Coronary artery (tissue), 2 donors: Measurements from ENCODE around the gene RPL15.

Experiments
- DNase-seq: peaks from one replicate; pipeline ENCODE4 v3.0.0-alpha.2; 2017; ENCODE audit warnings: low spot score
- H3K27ac ChIP-seq, 2 donors: fragments of 200-600 bp; sonication (generic); one replicate each; pipeline ENCODE4 v1.5.1; 2016 to 2019
- H3K4me3 ChIP-seq: fragments of 200-600 bp; sonication (generic); 2 replicates; pipeline ENCODE4 v1.5.1; 2016; ENCODE audit warnings: mild to moderate bottlenecking, moderate library complexity
- TF ChIP-seq, protein P1 (sequence below): fragments of 200-600 bp; sonication (generic); IDR thresholded peaks from one replicate; pipeline ENCODE4 v1.5.1; 2019; ENCODE audit warnings: antibody characterized with exemption

Gene RPL15

DNA sequence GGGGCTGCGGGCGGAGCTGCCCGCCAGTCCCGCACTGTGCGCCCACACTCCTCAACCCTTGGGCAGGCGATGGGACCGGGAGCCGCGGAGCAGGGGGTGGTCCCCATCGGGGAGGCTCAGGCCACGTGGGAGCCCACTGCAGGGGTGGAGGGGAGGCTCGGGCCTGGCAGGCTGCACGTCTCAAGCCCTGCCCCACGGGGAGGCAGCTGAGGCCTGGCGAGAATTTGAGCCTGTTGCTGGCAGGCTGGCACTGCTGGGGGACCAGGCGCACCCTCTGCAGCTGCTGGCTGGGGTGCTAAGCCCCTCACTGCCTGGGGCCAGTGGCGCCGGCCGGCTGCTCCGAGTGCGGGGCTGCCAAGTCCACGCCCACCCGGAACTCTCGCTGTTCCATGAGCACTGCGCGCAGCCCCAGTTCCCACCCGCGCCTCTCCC is 34.4 kb upstream of the RPL15 start:
- no peak overlapping the region for H3K27ac ChIP-seq
- no peak for DNase-seq
- H3K4me3 ChIP-seq: no peak overlapping the region
- TF ChIP-seq, protein P1, sequence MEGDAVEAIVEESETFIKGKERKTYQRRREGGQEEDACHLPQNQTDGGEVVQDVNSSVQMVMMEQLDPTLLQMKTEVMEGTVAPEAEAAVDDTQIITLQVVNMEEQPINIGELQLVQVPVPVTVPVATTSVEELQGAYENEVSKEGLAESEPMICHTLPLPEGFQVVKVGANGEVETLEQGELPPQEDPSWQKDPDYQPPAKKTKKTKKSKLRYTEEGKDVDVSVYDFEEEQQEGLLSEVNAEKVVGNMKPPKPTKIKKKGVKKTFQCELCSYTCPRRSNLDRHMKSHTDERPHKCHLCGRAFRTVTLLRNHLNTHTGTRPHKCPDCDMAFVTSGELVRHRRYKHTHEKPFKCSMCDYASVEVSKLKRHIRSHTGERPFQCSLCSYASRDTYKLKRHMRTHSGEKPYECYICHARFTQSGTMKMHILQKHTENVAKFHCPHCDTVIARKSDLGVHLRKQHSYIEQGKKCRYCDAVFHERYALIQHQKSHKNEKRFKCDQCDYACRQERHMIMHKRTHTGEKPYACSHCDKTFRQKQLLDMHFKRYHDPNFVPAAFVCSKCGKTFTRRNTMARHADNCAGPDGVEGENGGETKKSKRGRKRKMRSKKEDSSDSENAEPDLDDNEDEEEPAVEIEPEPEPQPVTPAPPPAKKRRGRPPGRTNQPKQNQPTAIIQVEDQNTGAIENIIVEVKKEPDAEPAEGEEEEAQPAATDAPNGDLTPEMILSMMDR: no peak

DNA sequence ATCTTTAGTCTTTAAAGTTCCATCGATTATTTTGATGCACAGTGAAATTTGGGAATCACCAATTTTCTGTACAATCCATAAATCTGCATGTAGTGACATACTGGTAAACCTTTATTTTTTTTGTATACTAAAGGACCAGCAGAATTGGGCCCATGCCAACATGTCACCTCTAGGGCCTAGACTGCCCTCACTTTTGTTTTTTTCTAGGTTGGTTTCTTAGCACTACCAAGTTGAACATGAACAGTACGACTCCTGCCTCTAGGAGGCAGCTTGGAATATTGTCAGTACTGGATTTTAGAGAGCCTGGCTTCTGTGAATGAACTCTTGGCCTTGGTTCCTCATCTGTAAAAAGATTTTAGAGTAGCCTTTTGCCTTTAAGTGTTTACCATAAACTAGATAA is 32.5 kb upstream of the RPL15 start:
- DNase-seq: no peak
- Histone ChIP-seq H3K4me3 (no peak overlapping the region), H3K27ac (no peak overlapping the region)
- TF ChIP-seq, protein P1: no peak

DNA sequence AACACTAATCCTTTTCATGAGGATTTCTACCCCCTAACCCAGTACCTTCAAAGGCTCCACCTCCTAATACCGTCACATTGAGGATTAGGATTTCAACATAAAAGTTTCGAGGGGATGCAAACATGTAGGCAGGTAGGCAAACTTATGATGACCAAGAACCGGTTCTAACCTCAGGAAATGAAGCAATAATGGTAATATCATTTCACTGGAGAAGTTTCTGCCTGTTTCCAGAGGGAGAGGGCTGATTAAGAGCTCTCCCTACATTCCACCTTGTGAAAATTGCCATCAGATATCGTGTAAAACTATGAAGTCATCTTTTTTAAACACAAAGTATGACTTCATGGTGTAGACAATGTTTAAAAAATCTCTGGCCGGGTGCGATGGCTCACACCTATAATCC is 31.7 kb upstream of the RPL15 start:
- H3K27ac ChIP-seq: no peak overlapping the region
- TF ChIP-seq, protein P1: no peak
- no peak for DNase-seq

DNA sequence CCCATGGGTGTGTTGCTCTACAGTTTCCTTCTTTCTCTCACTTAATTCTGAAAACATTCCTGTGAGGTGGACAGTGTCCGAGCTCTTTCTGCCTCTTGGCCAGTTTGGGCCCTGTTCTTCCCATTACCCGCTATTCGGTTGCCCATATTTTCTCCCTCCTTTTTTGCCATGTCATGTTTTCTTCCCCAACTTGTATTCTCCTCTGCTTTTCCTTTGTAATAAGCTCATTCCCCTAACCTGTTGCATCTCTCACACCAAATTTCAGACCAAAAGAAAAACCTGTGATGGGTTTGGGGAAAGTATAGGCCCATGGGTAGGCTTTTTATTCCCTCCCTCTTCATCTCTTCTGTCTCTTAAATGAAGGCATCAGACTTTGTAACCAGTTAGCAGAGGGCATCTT is 30.6 kb upstream of the RPL15 start:
- DNase-seq: no peak
- Histone ChIP-seq H3K27ac (no peak overlapping the region), H3K4me3 (no peak overlapping the region)
- TF ChIP-seq, protein P1: no peak

More for the DNA sequence above, 31.7 kb upstream of the RPL15 start:
- H3K4me3 ChIP-seq: no peak overlapping the region

DNA sequence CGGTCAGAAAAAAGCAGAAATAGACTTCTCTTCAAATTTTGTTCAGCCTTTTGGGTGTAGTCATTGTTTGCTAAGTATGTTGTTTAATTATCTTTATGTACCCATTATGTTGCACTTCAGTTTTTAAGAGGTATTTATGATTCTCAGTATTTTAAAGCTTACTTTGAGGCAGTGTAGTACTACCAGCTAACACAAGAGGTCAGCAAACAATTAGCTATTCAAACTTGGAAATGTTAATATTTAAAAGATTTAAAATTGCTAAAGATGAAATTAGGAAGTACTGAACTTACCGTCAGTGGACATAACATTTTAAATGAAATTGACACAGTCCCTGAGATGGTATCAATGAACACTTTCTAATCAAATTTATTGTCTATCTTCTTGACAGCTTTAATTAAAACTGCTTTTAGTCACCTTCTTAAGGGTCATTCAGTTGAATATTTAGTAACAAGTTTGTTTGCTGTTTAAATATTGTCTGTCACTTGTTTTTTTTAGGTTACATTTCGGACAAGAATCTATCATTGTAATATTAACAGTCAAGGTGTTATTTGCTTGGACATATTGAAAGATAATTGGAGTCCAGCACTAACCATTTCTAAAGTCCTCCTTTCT is 28.2 kb upstream of the RPL15 start:
- no peak for DNase-seq
- Histone ChIP-seq H3K27ac (no peak overlapping the region), H3K4me3 (no peak overlapping the region)
- TF ChIP-seq, protein P1: peak; percentile 76

DNA sequence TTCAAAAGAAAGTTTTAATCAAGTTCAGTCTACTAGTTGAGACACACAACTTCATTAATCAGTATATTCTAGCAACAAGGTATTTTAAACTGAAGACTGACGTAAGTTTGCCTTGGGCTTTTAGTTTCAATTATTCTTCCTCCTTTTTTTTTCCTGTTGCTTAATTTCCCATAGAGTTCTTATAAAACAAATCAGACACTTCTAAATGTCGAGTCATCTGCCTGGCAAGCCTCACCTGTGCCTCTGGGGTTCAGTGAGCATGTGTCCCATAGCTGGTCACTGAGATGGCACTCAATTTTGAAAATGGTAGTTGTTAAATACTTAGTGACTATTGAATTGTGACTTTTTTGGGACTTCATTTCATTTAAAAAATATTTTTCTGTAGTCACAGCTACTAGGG is 27.5 kb upstream of the RPL15 start:
- TF ChIP-seq, protein P1: no peak
- no peak for DNase-seq
- Histone ChIP-seq H3K4me3 (no peak overlapping the region), H3K27ac (no peak overlapping the region)

DNA sequence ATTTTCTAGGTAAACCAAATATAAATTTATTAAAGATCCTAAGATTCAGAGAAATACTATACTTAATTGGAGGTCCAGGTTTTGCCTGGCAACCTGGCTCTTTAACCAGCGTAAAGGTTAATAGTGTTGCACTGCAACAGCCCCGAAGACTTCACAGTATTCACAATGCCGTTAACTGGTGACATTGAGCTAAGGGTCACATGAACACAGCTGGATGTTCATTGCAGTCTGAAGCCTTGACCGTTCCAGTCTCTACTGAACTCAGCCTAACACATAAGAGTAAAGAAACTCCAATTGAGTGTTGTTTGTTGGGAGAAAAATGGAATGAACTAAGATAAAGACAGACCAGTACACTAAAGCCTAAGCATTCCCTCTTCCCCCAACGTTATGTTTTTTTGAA is 27.0 kb upstream of the RPL15 start:
- H3K4me3 ChIP-seq: no peak overlapping the region
- no peak for DNase-seq
- TF ChIP-seq, protein P1: no peak
- no peak overlapping the region for H3K27ac ChIP-seq
